Measurements from ENCODE around the gene BCAS3. TPM values are rescaled to one million over a fixed set of nuclear protein-coding genes. Genes with fewer than 3 reads are reported as not detected.
"Not testable (repeated sequence)": the region's sequence is repeated elsewhere in the genome, so short reads cannot be mapped to it uniquely, and the experiment has no call there.

BCAS3 gene
- total and polyA plus RNA-seq, 2 experiments from 2014 or later = 18.0 to 20.2 TPM

DNA sequence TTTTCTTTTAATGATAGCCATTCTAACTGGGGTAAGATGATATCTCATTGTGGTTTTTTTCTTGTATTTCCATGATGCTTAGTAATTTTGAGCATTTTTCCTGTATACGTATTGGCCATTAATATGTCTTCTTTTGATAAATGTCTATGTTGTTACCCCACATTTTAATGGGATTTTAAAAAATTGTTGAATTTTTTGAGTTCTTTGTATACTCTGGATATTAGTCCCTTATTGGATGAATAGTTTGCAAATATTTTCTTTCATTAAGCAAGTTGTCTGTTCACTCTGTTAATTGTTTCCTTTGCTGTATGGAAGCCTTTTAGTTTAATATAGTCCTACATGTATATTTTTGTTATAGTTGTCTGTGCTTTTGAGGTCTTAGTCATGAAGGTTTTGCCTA lies 79.8 kb downstream of the BCAS3 start:
- no peak overlapping the region for H3K4me3 ChIP-seq
- H3K27me3 ChIP-seq (replicated peaks; ENCODE audit: insufficient read depth) = no peaks in the 10 kb centered on the region
- H3K9me3 ChIP-seq (ENCODE audit: low read depth) = no peaks in the 10 kb centered on the region
- no peaks in the 10 kb centered on the region for H3K79me2 ChIP-seq (ENCODE audit: insufficient read depth)
- no peak overlapping the region for H2AFZ ChIP-seq
- no peak for DNase-seq
- no peak for TF ChIP-seq EZH2phosphoT487 (IDR thresholded peaks at IDR 0.05; ENCODE audit: insufficient read depth, low read depth)
- TF ChIP-seq EZH2 (IDR thresholded peaks at IDR 0.05; ENCODE audit: insufficient read depth, poor library complexity, severe bottlenecking) = no peak
- 92 to 94% methylated on average over 1 of the region's 1 CpG for WGBS, 2 experiments (ENCODE audit: low coverage in 1 of 2, low lambda C conversion rate in 2 of 2, missing lambda C conversion rate in 2 of 2)
- H3K4me2 ChIP-seq (ENCODE audit: unreplicated experiment) = no peak overlapping the region
- no peaks in the 10 kb centered on the region for H3K9me2 ChIP-seq (ENCODE audit: insufficient read depth)
- H3F3A ChIP-seq (ENCODE audit: insufficient read depth) = no peaks in the 10 kb centered on the region
- in situ Hi-C loops (cut with MboI) = no loop called here
- H3K27ac ChIP-seq = no peak overlapping the region
- H4K20me1 ChIP-seq (ENCODE audit: insufficient read depth) = no peaks in the 10 kb centered on the region
- H3K4me1 ChIP-seq (ENCODE audit: insufficient read depth) = no peaks in the 10 kb centered on the region
- H3K36me3 ChIP-seq (ENCODE audit: low read depth) = no peaks in the 10 kb centered on the region
- no peak overlapping the region for H3K9ac ChIP-seq

DNA sequence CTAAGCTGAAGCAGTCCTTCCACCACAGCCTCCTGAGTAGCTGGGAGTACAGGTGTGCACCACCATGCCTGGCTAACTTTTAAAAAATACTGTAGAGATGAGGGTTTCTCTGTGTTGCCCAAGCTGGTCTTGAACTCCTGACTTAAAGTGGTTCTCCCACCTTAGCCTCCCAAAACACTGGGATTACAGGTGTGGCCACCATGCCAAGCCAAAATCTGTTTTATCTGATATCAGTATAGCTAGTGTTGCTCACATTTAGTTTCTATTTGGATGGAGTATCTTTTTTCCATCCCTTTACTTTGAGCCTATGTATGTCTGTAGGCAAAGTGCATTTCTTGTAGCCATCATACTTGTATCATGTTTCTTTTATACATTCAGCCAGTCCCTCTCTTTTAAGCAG lies 82.1 kb downstream of the BCAS3 start:
- Histone ChIP-seq H3K9me2 (ENCODE audit: insufficient read depth) (no peaks in the 10 kb centered on the region), H3K27ac (no peak overlapping the region), H3K79me2 (ENCODE audit: insufficient read depth) (no peaks in the 10 kb centered on the region), H3K9ac (no peak overlapping the region), H4K20me1 (ENCODE audit: insufficient read depth) (no peaks in the 10 kb centered on the region), H3F3A (ENCODE audit: insufficient read depth) (no peaks in the 10 kb centered on the region), H3K4me1 (ENCODE audit: insufficient read depth) (no peaks in the 10 kb centered on the region), H3K27me3 (replicated peaks; ENCODE audit: insufficient read depth) (no peaks in the 10 kb centered on the region), H3K9me3 (ENCODE audit: low read depth) (no peaks in the 10 kb centered on the region), H3K36me3 (ENCODE audit: low read depth) (no peaks in the 10 kb centered on the region), H3K4me3 (no peak overlapping the region), H2AFZ (no peak overlapping the region), H3K4me2 (ENCODE audit: unreplicated experiment) (no peak overlapping the region)
- no peak for TF ChIP-seq EZH2 (IDR thresholded peaks at IDR 0.05; ENCODE audit: insufficient read depth, poor library complexity, severe bottlenecking)
- no peak for TF ChIP-seq EZH2phosphoT487 (IDR thresholded peaks at IDR 0.05; ENCODE audit: insufficient read depth, low read depth)
- DNase-seq = no peak
- in situ Hi-C loops (cut with MboI) = no loop called here

GRCh38 chr17:60761301-60761700 lies 83.7 kb downstream of the BCAS3 start:
- H3K9me2 ChIP-seq (ENCODE audit: insufficient read depth); H4K20me1 ChIP-seq (ENCODE audit: insufficient read depth); in situ Hi-C loops (cut with MboI); H3K27me3 ChIP-seq (replicated peaks; ENCODE audit: insufficient read depth); H3K4me2 ChIP-seq (ENCODE audit: unreplicated experiment); H3K4me1 ChIP-seq (ENCODE audit: insufficient read depth); H3K4me3 ChIP-seq; H2AFZ ChIP-seq; H3K9ac ChIP-seq; H3K9me3 ChIP-seq (ENCODE audit: low read depth); H3K36me3 ChIP-seq (ENCODE audit: low read depth); H3K79me2 ChIP-seq (ENCODE audit: insufficient read depth); H3F3A ChIP-seq (ENCODE audit: insufficient read depth); H3K27ac ChIP-seq; DNase-seq: not testable (repeated sequence)
- 90 to 92% methylated on average over 6 of the region's 6 CpGs for WGBS, 2 experiments (ENCODE audit: low coverage in 1 of 2, low lambda C conversion rate in 2 of 2, missing lambda C conversion rate in 2 of 2)

- no peak overlapping the region for H3K4me2 ChIP-seq (ENCODE audit: unreplicated experiment)
- DNase-seq = no peak
- in situ Hi-C loops (cut with MboI) = no loop called here
- H3K9me3 ChIP-seq (ENCODE audit: low read depth) = no peaks in the 10 kb centered on the region
- WGBS, 2 experiments (ENCODE audit: low coverage in 1 of 2, low lambda C conversion rate in 2 of 2, missing lambda C conversion rate in 2 of 2) = 90 to 92% methylated on average over 12 to 13 of the region's 13 CpGs
- H3F3A ChIP-seq (ENCODE audit: insufficient read depth) = no peaks in the 10 kb centered on the region
- no peaks in the 10 kb centered on the region for H3K27me3 ChIP-seq (replicated peaks; ENCODE audit: insufficient read depth)
- no peaks in the 10 kb centered on the region for H3K4me1 ChIP-seq (ENCODE audit: insufficient read depth)
- H3K9ac ChIP-seq = no peak overlapping the region
- H3K9me2 ChIP-seq (ENCODE audit: insufficient read depth) = no peaks in the 10 kb centered on the region
- H3K36me3 ChIP-seq (ENCODE audit: low read depth) = no peaks in the 10 kb centered on the region
- no peaks in the 10 kb centered on the region for H3K79me2 ChIP-seq (ENCODE audit: insufficient read depth)
- H4K20me1 ChIP-seq (ENCODE audit: insufficient read depth) = no peaks in the 10 kb centered on the region
- no peak overlapping the region for H2AFZ ChIP-seq
- TF ChIP-seq EZH2phosphoT487 (IDR thresholded peaks at IDR 0.05; ENCODE audit: insufficient read depth, low read depth) (no peak), EZH2 (IDR thresholded peaks at IDR 0.05; ENCODE audit: insufficient read depth, poor library complexity, severe bottlenecking) (no peak)
- no peak overlapping the region for H3K4me3 ChIP-seq
- H3K27ac ChIP-seq = no peak overlapping the region
Observed at GRCh38 chr17:60766778-60767190, 89.1 kb downstream of the BCAS3 start.

DNA sequence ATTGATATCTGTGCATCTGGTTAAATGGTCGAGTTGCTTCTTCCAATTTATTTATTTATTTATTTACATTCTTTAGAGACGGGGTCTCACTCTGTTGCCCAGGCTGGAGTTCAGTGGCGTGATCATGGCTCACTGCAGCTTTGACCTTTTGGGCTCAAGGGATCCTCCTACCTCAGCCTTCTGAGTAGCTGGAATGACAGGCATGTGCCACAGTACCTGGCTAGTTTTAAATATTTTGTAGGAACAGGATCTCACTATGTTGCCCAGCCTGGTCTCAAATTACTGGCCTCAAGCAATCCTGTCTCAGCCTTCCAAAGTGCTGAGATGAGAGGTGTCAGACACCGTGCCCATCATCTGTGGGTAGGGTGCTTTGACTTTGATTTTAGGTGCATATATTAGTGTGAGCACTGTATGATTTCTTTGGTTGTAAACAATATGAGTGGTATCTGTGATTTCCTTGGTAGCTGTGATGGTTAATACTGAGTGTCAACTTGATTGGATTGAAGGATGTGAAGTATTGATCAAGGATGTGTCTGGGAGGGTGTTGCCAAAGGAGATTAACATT lies 90.2 kb downstream of the BCAS3 start:
- no peaks in the 10 kb centered on the region for H3K27me3 ChIP-seq (replicated peaks; ENCODE audit: insufficient read depth)
- H3K9me3 ChIP-seq (ENCODE audit: low read depth) = no peaks in the 10 kb centered on the region
- H3K9ac ChIP-seq = no peak overlapping the region
- no peak for DNase-seq
- no peaks in the 10 kb centered on the region for H4K20me1 ChIP-seq (ENCODE audit: insufficient read depth)
- no peaks in the 10 kb centered on the region for H3K79me2 ChIP-seq (ENCODE audit: insufficient read depth)
- H3K36me3 ChIP-seq (ENCODE audit: low read depth) = no peaks in the 10 kb centered on the region
- no peak for TF ChIP-seq EZH2 (IDR thresholded peaks at IDR 0.05; ENCODE audit: insufficient read depth, poor library complexity, severe bottlenecking)
- no peak for TF ChIP-seq EZH2phosphoT487 (IDR thresholded peaks at IDR 0.05; ENCODE audit: insufficient read depth, low read depth)
- H3F3A ChIP-seq (ENCODE audit: insufficient read depth) = no peaks in the 10 kb centered on the region
- 82% methylated on average over 4 of the region's 4 CpGs for WGBS, 2 experiments (ENCODE audit: low coverage in 1 of 2, low lambda C conversion rate in 2 of 2, missing lambda C conversion rate in 2 of 2)
- H3K27ac ChIP-seq = no peak overlapping the region
- no peak overlapping the region for H3K4me2 ChIP-seq (ENCODE audit: unreplicated experiment)
- H2AFZ ChIP-seq = no peak overlapping the region
- no peaks in the 10 kb centered on the region for H3K9me2 ChIP-seq (ENCODE audit: insufficient read depth)
- H3K4me1 ChIP-seq (ENCODE audit: insufficient read depth) = no peaks in the 10 kb centered on the region
- no peak overlapping the region for H3K4me3 ChIP-seq
- in situ Hi-C loops (cut with MboI) = no loop called here
